T follicular helper cell (primary cell): Measurements from ENCODE around the gene TTC34.
"Not testable (repeated sequence)": the region's sequence is repeated elsewhere in the genome, so short reads cannot be mapped to it uniquely, and the experiment has no call there.

Source experiments
- DNase-seq: peaks from one replicate; pipeline ENCODE4 v3.0.0-alpha.2; 2020; ENCODE audit warnings: low read depth

The TTC34 gene

GRCh38 chr1:2775333-2775732, 26.2 kb downstream of the TTC34 start:
- DNase-seq: not testable (repeated sequence)

- not testable (repeated sequence) for DNase-seq
Measured at GRCh38 chr1:2768052-2768451, 33.4 kb downstream of the TTC34 start.

GRCh38 chr1:2759433-2759832, 42.1 kb downstream of the TTC34 start:
- DNase-seq: not testable (repeated sequence)

DNA sequence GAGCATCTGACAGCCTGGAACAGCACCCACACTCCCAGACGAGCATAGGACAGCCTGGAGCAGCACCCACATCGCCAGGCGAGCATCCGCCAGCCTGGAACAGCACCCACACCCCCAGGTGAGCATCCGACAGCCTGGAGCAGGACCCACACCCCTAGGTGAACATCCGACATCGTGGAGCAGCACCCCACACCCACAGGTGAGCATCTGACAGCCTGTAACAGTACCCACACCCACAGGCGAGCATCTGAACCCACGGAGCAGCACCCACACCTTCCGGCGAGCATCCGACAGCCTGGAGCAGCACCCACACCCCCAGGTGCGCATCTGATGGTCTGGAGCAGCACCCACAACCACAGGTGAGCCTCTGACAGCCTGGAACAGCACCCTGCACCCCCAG, 44.0 kb downstream of the TTC34 start:
- not testable (repeated sequence) for DNase-seq

- not testable (repeated sequence) for DNase-seq
Measured at GRCh38 chr1:2755426-2755825, 46.1 kb downstream of the TTC34 start.

DNA sequence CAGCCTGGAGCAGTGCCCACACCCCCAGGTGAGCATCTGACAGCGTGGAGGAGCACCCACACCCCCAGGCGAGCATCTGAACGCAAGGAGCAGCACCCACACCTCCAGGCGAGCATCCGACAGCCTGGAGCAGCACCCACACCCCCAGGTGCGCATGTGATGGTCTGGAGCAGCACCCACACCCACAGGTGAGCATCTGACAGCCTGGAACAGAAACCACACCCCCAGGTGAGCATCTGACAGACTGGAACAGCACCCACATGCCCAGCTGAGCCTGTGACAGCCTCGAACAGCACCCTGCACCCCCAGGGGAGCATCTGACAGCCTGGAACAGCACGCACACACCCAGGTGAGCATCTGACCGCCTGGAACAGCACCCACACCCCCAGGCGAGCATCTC, 46.9 kb downstream of the TTC34 start:
- DNase-seq: not testable (repeated sequence)

- not testable (repeated sequence) for DNase-seq
Measured at GRCh38 chr1:2752503-2752902, 49.0 kb downstream of the TTC34 start.

- DNase-seq: not testable (repeated sequence)
Measured at GRCh38 chr1:2751866-2752265, 49.6 kb downstream of the TTC34 start.

GRCh38 chr1:2750766-2751730, 50.4 kb downstream of the TTC34 start:
- not testable (repeated sequence) for DNase-seq

DNA sequence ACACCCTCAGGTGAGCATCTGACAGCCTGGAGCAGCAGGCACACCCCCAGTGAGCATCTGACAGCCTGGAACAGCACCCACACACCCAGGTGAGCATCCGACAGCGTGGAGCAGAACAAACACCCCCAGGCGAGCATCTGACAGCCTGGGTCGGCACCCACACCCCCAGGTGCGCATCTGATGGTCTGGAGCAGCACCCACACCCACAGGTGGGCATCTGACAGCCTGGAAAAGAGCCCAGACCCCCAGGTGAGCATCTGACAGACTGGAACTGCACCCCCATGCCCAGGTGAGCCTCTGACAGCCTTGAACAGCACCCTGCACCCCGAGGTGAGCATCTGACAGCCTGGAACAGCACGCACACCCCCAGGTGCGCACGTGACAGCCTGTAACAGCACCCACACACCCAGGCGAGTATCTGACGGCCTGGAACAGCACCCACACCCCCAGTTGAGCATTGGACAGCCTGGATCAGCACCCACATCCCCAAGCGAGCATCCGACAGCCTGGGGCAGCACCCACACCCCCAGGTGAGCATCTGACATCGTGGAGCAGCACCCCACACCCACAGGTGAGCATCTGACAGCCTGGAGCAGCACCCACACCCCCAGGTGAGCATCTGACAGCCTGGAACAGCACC, 51.3 kb downstream of the TTC34 start:
- DNase-seq: not testable (repeated sequence)

DNA sequence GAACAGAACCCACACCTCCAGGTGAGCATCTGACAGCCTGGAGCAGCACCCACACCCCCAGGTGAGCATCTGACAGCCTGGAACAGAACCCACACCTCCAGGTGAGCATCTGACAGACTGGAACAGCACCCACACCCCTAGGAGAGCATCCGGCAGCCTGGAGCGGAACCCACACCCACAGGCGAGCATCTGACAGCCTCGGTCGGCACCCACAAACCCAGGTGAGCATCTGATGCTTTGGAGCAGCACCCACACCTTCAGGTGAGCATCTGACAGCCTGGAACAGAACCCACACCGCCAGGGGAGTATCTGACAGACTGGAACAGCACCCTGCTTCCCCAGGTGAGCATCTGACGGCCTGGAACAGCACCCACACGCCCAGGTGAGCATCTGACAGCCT, 52.9 kb downstream of the TTC34 start:
- DNase-seq: not testable (repeated sequence)

- not testable (repeated sequence) for DNase-seq
Measured at GRCh38 chr1:2694796-2695195, 106.7 kb downstream of the TTC34 start.

DNA sequence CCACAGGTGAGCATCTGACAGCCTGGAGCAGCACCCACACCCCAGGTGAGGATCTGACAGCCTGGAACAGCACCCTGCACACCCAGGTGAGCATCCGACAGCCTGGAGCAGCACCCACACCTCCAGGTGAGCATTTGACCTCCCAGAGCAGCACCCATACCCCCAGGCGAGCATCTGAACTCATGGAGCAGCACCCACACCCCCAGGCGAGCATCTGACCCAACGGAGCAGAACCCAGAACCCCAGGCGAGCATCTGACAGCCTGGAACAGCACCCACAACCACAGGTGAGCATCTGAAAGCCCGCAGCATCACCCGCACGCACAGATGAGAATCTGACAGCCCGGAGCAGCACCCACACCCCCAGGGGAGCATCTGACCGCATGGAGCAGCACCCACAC, 111.3 kb downstream of the TTC34 start:
- not testable (repeated sequence) for DNase-seq

GRCh38 chr1:2688336-2688665, 113.2 kb downstream of the TTC34 start:
- DNase-seq: not testable (repeated sequence)

- not testable (repeated sequence) for DNase-seq
Measured at GRCh38 chr1:2687638-2688335, 113.7 kb downstream of the TTC34 start.

DNA sequence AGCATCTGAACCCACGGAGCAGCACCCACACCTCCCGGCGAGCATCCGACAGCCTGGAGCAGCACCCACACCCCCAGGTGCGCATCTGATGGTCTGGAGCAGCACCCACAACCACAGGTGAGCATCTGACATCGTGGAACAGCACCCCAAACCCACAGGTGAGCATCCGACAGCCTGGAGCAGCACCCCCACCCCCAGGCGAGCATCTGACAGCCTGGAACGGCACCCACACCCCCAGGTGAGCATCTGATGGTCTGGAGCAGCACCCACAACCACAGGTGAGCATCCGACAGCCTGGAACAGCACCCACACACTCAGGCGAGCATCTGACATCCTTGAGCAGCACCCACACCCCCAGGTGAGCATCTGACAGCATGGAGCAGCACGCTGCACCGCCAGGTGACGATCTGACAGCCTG, 114.3 kb downstream of the TTC34 start:
- not testable (repeated sequence) for DNase-seq

GRCh38 chr1:2686091-2686863, 115.2 kb downstream of the TTC34 start:
- DNase-seq: not testable (repeated sequence)

DNA sequence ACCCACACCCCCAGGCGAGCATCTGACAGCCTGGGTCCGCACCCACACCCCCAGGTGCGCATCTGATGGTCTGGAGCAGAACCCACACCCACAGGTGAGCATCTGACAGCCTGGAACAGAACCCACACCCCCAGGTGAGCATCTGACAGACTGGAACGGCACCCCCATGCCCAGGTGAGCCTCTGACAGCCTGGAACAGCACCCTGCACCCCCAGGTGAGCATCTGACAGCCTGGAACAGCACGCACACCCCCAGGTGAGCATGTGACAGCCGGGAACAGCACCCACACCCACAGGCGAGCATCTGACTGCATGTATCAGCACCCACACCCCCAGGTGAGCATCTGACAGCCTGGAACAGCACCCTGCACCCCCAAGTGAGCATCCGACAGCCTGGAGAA, 115.8 kb downstream of the TTC34 start:
- DNase-seq: not testable (repeated sequence)

GRCh38 chr1:2684878-2685277, 116.6 kb downstream of the TTC34 start:
- DNase-seq: not testable (repeated sequence)

- DNase-seq: not testable (repeated sequence)
Measured at GRCh38 chr1:2684000-2684399, 117.5 kb downstream of the TTC34 start.

GRCh38 chr1:2683321-2683741, 118.2 kb downstream of the TTC34 start:
- not testable (repeated sequence) for DNase-seq
